Fibroblast of lung (primary cell): ENCODE data around the gene RAET1G. TPM values are rescaled to one million over a fixed set of nuclear protein-coding genes. Genes with fewer than 3 reads are reported as not detected.

Experiments used
- DNase-seq, 2 donors: peaks; one replicate each; pipeline versions ENCODE4 v3.0.0 to v3.0.0-alpha.2; 2010; ENCODE audit warnings: low read depth in 2 of 2
- H2AFZ ChIP-seq: 2 replicates; pipeline ENCODE4 v1.5.1; 2012; ENCODE audit warnings: low read length, control low read depth, inconsistent platforms
- H3K27ac ChIP-seq: 2 replicates; pipeline ENCODE4 v1.5.1; 2011; ENCODE audit warnings: low read length, control low read depth; ENCODE audit not compliant: insufficient read depth
- H3K27me3 ChIP-seq: 2 replicates; pipeline ENCODE4 v1.5.1; 2011; ENCODE audit warnings: mild to moderate bottlenecking, low read length; ENCODE audit not compliant: control insufficient read depth, insufficient read depth
- H3K36me3 ChIP-seq: 2 replicates; pipeline ENCODE4 v1.5.1; 2011; ENCODE audit warnings: low read length; ENCODE audit not compliant: control insufficient read depth, insufficient read depth
- H3K4me1 ChIP-seq: 2 replicates; pipeline ENCODE4 v1.5.1; 2011; ENCODE audit warnings: low read length; ENCODE audit not compliant: control insufficient read depth, insufficient read depth; ENCODE audit errors: extremely low read depth
- H3K4me2 ChIP-seq: 2 replicates; pipeline ENCODE4 v1.5.1; 2011; ENCODE audit warnings: low read length, control low read depth; ENCODE audit not compliant: insufficient read depth; ENCODE audit errors: extremely low read depth
- H3K4me3 ChIP-seq, 4 experiments: fragments of 200-600 bp in 1 of 4; sonication (generic) in 1 of 4; replicated peaks in 1 of 4; 2 replicates each; pipeline ENCODE4 v1.5.1; 2011 to 2016; ENCODE audit warnings: low read length in 4 of 4, low read depth in 3 of 4, mild to moderate bottlenecking in 3 of 4, control low read depth in 2 of 4, inconsistent platforms in 1 of 4, mixed read lengths in 1 of 4; ENCODE audit not compliant: insufficient read depth in 1 of 4; ENCODE audit errors: control extremely low read depth in 1 of 4
- H3K79me2 ChIP-seq: 2 replicates; pipeline ENCODE4 v1.5.1; 2012; ENCODE audit warnings: mild to moderate bottlenecking, low read length, inconsistent platforms; ENCODE audit not compliant: control insufficient read depth, insufficient read depth
- H3K9ac ChIP-seq: 2 replicates; pipeline ENCODE4 v1.5.1; 2011; ENCODE audit warnings: mild to moderate bottlenecking, low read length, control low read depth; ENCODE audit not compliant: insufficient read depth
- H3K9me3 ChIP-seq: 2 replicates; pipeline ENCODE4 v1.5.1; 2012; ENCODE audit warnings: low read depth, low read length; ENCODE audit not compliant: control insufficient read depth, insufficient read depth
- H4K20me1 ChIP-seq: 2 replicates; pipeline ENCODE4 v1.5.1; 2011; ENCODE audit warnings: low read length; ENCODE audit not compliant: control insufficient read depth, insufficient read depth; ENCODE audit errors: extremely low read depth
- CTCF ChIP-seq, 2 donors: IDR thresholded peaks in 1 of 2; conservative IDR thresholded peaks in 1 of 2; 1 replicate in 1 of 2; 2 replicates in 1 of 2; pipeline ENCODE4 v1.5.1; 2011 to 2012; ENCODE audit warnings: low read length in 2 of 2, control low read depth in 1 of 2, inconsistent platforms in 1 of 2, low read depth in 1 of 2, mild to moderate bottlenecking in 1 of 2
- EZH2 ChIP-seq: IDR thresholded peaks from 2 replicates; pipeline ENCODE4 v1.5.1; 2012; ENCODE audit warnings: low read length, control low read depth, mild to moderate bottlenecking; ENCODE audit errors: missing control alignments
- polyA plus RNA-seq, 2 donors: library from polyadenylated mRNA; depleted of rRNA in 1 of 2; stranded (reverse) in 1 of 2; unstranded in 1 of 2; fragments of >200 nt; gene quantifications; 2 replicates each; pipeline ENCODE4 v1.2.1, GENCODE V29; 2011 to 2012; ENCODE audit warnings: missing spikeins in 1 of 2
- total RNA-seq: library from RNA; depleted of rRNA; stranded (reverse); fragments of >200 nt; gene quantifications from 2 replicates; pipeline ENCODE4 v1.2.1, GENCODE V29; 2014

The RAET1G gene
- total and polyA plus RNA-seq, 2 donors (not counting 1 experiment from before 2014, with no cell fraction given): 3.3 to 8.8 TPM

GRCh38 chr6:149891259-149891658, 31.7 kb downstream of the RAET1G start:
- H3K4me1 ChIP-seq: peaks cover 29% of the 10 kb centered on the region
- H4K20me1 ChIP-seq: no peaks in the 10 kb centered on the region
- no peak overlapping the region for H3K4me2 ChIP-seq
- no peaks in the 10 kb centered on the region for H3K36me3 ChIP-seq
- no peak overlapping the region for H2AFZ ChIP-seq
- no peak overlapping the region for H3K9ac ChIP-seq
- TF ChIP-seq CTCF (conservative IDR thresholded peaks at IDR 0.05 in 1 of 2, IDR thresholded peaks at IDR 0.05 in 1 of 2; ENCODE audit: low read depth in 1 of 2, low read length in 2 of 2) (no peak), EZH2 (no peak)
- no peak overlapping the region for H3K27ac ChIP-seq
- no peak overlapping the region for H3K4me3 ChIP-seq
- no peak for DNase-seq
- H3K9me3 ChIP-seq: no peaks in the 10 kb centered on the region
- H3K79me2 ChIP-seq: no peaks in the 10 kb centered on the region
- no peaks in the 10 kb centered on the region for H3K27me3 ChIP-seq

GRCh38 chr6:149890629-149891045, 32.3 kb downstream of the RAET1G start:
- no peak overlapping the region for H3K27ac ChIP-seq
- TF ChIP-seq EZH2: no peak
- no peak for TF ChIP-seq CTCF (conservative IDR thresholded peaks at IDR 0.05 in 1 of 2, IDR thresholded peaks at IDR 0.05 in 1 of 2; ENCODE audit: low read depth in 1 of 2, low read length in 2 of 2)
- H3K79me2 ChIP-seq: no peaks in the 10 kb centered on the region
- no peak overlapping the region for H3K4me2 ChIP-seq
- no peaks in the 10 kb centered on the region for H3K9me3 ChIP-seq
- H3K9ac ChIP-seq: no peak overlapping the region
- DNase-seq: no peak
- H3K4me3 ChIP-seq: no peak overlapping the region
- H3K4me1 ChIP-seq: peaks cover 23% of the 10 kb centered on the region
- H3K36me3 ChIP-seq: no peaks in the 10 kb centered on the region
- no peaks in the 10 kb centered on the region for H3K27me3 ChIP-seq
- H4K20me1 ChIP-seq: no peaks in the 10 kb centered on the region
- H2AFZ ChIP-seq: no peak overlapping the region

GRCh38 chr6:149889326-149889725, 33.6 kb downstream of the RAET1G start:
- no peak overlapping the region for H3K4me3 ChIP-seq
- peak; percentile 27 to 39 for DNase-seq

More at GRCh38 chr6:149889326-149889725, 33.6 kb downstream of the RAET1G start:
- no peaks in the 10 kb centered on the region for H4K20me1 ChIP-seq
- peaks cover 17% of the 10 kb centered on the region for H3K4me1 ChIP-seq
- H3K27me3 ChIP-seq: no peaks in the 10 kb centered on the region
- no peak overlapping the region for H3K9ac ChIP-seq
- H3K4me2 ChIP-seq: no peak overlapping the region
- H3K27ac ChIP-seq: no peak overlapping the region
- no peaks in the 10 kb centered on the region for H3K36me3 ChIP-seq
- no peaks in the 10 kb centered on the region for H3K79me2 ChIP-seq
- no peak overlapping the region for H2AFZ ChIP-seq
- no peaks in the 10 kb centered on the region for H3K9me3 ChIP-seq
- TF ChIP-seq CTCF (conservative IDR thresholded peaks at IDR 0.05 in 1 of 2, IDR thresholded peaks at IDR 0.05 in 1 of 2; ENCODE audit: low read depth in 1 of 2, low read length in 2 of 2) (no peak), EZH2 (no peak)
